Stomach (tissue), 4 donors: ENCODE data around the gene MYL3.

Source experiments
- CTCF ChIP-seq, 7 experiments: fragments of 450-650 bp in 4 of 7; fragments of 200-600 bp in 3 of 7; sonication (generic) in 3 of 7; IDR thresholded peaks; one replicate each; pipeline ENCODE4 v1.5.1; 2016 to 2019; ENCODE audit warnings: antibody characterized with exemption in 7 of 7, control low read depth in 2 of 7, mild to moderate bottlenecking in 1 of 7
- POLR2A ChIP-seq, 4 donors: fragments of 450-650 bp; IDR thresholded peaks; one replicate each; pipeline ENCODE4 v1.6.1; 2016; ENCODE audit warnings: antibody characterized with exemption in 4 of 4, control low read depth in 2 of 4, mild to moderate bottlenecking in 1 of 4, moderate library complexity in 1 of 4

- TF ChIP-seq CTCF (IDR thresholded peaks at IDR 0.05) (no peak), POLR2A (IDR thresholded peaks at IDR 0.05) (no peak)
Measured at GRCh38 chr3:46884427-46884826, 21.2 kb upstream of the MYL3 start.
